HG02588 (cell line): Measurements from ENCODE around the gene SPOCK3.

Experiments
- ATAC-seq: cut with Tn5 transposase; IDR thresholded peaks from one replicate; pipeline ENCODE4 v1.9.1; 2021; ENCODE audit warnings: mild to moderate bottlenecking, moderate library complexity; ENCODE audit not compliant: unreplicated experiment

The SPOCK3 gene

DNA sequence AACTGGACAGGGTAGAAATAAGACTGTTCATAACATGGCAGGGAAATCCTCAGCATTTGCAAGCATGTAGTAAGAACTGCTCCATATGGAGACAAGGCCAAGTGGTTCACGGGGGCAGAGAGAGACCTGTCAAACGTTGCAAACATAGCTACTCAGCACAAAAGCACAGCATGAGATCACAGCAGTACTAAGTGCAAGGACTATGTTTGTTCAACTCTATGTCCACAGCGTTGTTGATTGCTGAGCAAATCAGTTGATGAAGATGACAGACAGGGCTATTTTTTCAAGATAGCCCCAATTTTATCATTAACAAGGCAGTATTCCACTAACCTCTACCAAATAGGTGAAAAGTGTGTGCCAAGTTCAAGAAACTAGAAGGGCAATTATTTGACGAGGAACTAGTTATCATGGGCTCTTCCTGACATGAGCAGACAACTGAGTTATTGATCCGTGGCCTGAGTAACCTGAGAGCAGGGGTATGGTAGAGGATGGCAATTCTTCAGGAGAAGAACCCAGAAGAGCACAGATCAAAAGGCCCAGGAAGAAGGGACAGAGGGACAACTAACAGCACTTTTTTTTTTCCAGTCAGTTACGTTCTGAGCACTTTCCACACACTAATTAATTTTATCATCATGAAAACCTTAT, 57.4 kb downstream of the SPOCK3 start:
- ATAC-seq = no peak

DNA sequence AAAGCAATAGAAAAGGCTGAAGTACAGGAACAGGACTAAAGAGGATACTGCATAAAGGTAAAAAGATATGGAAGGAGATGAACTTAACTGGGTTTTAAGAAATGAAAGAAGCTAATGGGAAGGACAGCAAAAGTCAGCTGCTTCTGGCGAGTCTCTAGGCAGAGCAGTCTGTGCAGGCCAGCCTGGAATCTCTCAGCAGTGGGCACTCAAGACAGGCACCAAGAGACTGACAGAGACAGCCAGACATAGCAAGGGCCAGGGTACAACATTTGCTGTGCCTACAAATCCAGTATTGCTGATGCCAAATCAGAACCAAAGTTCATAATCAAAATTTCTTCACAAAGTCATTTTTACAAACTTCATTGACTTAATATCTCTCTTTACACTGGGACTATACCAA, 62.4 kb downstream of the SPOCK3 start:
- no peak for ATAC-seq

DNA sequence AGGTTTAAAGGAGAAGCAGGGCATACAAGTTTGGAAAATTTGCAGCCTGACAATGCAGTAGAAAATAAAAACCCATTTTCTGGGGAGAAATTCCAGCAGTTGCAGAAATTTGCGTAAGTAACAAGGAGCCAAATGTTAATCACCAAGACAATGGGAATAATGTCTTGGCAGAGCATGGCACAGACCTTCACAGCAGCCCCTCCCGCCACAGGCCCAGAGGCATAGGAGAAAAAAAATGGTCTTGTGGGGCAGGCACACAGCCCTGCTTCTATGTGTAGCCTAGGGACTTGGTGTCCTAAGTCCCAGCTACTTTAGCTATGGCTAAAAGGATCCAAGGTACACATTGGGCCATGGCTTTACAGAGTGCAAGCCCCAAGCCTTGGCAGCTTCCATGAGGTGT, 65.7 kb downstream of the SPOCK3 start:
- ATAC-seq = no peak

DNA sequence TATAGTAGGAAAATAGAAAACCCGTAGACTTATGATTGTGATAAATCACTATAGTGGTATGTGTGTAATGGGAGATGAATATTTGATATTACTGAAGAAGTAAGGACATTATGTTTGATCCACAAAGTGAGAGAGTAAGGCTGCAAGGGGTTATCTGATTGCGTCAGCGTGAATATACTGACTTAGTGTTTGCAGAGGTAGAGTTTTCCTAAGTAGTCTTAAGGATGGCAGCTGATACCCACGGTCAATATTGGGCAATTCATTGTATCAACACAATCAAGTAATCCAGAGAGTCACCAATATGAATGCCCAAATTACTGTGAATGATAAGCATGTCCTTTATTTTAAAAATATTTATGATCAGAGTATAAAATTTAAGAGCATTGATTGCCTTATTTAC, 83.7 kb downstream of the SPOCK3 start:
- ATAC-seq = no peak

DNA sequence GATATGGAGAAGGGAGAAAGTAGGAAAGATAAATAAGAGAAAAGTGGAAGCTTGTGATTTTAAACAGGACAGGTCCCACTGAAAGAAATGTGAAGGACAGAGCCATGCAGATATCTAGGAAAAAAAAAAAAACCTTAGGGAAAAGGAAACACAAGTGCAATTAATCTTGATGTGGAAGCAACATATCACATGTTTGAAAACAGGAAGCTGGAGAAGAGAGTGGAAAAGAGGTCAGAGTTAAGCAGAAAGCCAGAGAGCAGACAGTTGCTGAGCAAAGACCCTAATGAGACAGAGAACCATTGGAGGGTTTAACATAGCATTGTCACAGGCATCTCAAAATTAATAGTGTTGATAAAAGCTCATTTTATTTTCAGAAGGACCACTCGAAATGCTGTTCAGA, 89.7 kb downstream of the SPOCK3 start:
- no peak for ATAC-seq

DNA sequence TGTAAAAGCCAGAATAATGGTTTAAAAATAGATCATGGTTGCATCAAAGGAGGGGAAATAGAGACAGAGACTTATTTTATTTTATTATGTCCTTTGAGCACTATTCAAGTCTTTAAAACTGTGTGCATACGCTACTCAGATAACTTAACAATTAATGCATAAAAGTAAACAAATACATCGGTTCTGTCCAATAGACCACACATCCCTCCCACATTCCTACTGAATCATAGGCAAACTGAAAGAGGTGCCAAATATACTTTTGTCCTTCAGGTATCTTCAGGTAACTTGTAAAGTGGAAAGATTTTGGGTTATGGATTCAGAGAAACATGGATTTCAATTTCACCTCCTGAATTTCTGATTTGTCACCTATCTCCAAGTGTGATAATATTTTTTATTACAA, 91.3 kb downstream of the SPOCK3 start:
- no peak for ATAC-seq

DNA sequence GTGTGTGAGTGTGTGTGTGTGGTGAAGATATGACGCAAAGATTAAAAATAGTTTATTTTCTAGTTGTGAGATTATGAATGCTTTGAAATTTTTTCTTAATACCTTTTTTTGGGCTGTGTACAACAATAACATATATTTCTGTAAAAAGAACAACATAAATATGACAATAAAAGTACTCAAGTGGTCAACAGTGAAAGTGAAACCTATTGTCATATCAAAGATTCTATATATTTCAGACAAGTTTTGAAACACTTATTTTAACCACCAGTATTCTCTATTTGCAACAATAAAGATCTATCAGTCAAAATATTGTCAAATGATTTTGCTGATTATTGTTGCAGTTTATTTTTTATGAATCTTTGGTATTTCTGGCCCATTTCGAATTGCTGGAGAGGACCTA, 98.0 kb downstream of the SPOCK3 start:
- ATAC-seq = no peak

DNA sequence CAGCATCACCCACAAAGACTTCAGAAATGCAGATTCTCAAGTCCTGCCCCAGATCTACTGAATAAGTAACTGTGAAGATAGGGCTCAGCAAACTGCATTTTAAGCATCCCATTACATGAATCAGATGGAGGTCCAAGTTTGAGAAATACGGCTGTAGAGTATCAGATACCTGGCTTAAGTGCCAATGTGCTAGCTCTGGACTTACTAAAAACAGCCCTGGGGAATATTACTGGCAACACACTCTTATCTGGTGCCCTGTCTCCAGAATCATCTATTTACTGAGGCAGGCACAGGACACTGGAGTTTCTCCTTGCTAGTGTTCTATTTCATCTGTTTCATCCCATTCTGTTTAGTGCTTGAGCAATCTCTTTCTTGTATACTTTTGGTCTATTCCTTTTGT, 105.1 kb downstream of the SPOCK3 start:
- ATAC-seq = no peak

DNA sequence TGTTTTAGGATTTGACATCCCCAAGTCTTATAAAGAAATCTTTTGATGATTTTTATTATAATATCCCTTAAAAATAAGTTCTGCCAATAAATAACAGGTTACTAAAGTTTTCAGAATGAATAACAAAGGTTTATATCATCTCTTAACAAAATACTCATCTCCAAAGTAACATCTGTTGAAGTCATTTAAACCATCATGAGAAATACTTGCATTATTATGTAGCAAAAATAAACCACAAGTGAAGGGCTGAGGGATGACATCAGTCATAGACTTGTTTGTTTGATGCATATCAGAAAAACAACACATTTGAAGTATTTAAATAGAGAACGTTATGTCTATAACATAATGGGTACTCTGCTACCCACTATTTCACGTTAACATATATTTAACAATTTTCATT, 114.9 kb downstream of the SPOCK3 start:
- ATAC-seq = no peak

DNA sequence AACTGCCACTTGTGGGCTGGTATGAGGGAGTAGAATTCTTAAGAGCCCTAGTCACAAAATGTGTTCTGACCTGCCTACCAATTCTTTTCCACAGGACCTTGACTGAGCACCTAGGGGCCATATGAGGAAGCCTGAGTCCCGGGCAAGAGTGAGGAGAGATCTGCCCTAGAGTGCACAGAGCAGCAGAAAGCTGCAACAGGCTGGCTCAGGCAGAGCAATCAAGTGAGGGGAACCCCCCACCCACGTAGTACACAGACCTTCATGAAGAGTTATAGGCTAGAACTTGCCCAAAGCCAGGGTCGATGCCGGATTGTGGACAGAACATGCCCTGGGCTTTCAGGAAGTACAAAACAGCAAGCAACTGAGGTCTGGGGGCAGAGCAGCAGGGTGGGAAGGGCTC, 117.0 kb downstream of the SPOCK3 start:
- no peak for ATAC-seq

DNA sequence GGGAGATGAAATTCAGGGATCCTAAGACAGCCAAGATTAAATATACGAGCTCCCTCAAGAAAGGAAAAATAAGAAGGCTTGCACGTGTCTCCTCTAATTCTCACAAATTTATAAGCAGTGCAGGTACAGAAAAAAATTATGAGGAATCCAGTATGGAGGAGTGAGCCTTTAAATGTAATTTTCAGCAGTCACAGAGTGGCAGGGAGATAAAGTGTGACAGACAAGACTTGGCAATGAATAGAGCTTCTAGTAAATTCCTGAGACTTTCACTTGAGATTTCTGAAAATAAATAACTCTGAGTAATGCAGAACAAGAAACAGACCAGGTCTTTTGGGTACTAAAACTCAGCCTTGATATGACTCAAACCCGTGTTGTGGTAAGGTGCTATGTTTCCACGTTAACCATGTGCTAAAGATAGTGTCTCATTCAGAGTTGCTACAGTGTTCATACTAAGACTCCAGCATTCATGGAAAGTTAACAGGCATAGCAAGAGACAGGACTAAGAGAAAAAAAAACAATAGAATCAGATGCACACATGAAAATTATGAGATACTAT, 119.8 kb downstream of the SPOCK3 start:
- ATAC-seq = no peak

DNA sequence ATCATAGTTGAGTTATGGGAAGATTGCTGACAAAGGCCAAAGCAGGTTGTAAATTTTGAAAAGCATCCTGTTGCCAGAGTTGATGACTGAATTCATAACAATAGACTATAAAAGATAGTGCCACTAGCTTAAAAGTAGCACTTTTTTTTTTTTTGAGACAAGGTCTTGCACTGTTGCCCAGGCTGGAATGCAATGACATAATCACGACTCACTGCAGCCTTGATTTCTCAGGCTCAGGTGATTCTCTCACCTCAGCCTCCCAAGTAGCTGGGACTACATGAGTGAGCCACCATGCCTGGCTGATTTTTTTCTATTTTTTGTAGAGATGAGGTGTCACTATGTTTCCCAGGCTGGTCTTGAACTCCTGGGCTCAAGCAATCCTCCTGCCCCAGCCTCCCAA, 122.7 kb downstream of the SPOCK3 start:
- no peak for ATAC-seq

DNA sequence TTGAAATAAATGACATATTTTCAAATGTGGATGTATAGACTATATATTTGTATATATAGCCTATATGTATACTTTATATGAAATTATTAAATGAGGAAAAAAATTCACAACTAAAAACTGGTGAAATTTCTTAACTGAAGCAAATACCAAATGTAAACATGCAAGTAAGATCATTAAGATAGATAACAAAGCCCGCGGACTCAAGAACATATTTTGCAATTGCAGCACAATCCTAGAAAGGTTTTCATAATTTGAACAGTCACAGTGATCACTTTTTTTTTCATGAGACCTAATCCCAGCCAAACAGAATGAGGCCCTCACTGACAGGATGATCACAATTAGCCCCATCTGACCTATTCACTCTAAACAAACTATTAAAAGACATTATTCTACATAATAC, 123.2 kb downstream of the SPOCK3 start:
- ATAC-seq = no peak

DNA sequence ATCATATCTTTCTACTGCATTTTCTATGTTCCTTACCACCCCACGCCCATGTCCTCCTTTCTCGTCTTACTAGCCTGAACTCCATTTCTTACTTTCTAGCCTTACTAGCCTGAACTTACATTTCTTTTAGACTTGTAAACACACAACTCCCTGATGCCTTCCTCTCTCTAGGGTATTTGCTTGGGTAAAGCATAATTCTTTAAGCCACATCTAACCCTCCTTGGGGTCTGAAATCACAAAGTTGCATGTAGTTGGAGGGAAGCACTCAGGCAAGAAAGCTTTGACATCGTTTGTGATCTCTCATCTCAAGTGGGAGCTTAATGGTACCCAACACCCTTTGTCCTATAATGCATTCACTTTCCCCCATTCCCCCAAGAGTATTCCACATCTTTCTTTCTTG, 124.4 kb downstream of the SPOCK3 start:
- no peak for ATAC-seq

DNA sequence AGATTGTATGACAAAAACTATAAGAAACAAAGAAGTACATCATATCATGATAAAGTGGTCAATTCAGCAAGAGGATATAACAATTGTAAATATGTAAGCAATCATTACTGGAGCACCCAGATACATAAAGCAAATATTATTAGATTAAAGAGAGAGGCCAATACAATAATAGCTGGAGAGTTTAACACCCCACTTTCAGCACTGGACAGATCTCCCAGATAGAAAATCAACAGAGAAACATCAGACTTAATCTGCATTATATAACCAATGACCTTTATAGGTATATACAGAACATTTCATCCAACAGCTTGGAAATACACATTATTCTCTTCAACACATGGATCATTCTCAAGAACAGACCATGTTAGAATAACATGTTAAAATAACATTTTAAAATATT, 128.4 kb downstream of the SPOCK3 start:
- no peak for ATAC-seq

DNA sequence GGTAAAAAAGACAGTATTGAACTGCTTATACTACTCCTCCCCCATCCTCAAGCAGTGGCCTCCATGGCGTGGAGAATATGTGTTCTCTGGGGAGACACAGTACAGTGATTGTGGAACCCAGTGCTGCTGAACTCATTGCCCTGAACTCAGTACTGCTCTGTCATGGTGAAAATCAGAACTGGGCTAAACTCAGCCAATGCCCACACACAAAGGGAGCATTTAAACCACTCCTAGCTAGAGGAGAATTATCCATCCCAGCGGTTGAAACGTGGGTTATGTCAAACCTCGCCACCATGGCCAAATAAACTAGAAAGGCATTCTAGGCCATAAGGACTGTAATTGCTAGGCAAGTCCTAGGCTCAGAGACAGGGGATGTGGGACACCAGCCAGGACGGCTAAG, 131.8 kb downstream of the SPOCK3 start:
- no peak for ATAC-seq

DNA sequence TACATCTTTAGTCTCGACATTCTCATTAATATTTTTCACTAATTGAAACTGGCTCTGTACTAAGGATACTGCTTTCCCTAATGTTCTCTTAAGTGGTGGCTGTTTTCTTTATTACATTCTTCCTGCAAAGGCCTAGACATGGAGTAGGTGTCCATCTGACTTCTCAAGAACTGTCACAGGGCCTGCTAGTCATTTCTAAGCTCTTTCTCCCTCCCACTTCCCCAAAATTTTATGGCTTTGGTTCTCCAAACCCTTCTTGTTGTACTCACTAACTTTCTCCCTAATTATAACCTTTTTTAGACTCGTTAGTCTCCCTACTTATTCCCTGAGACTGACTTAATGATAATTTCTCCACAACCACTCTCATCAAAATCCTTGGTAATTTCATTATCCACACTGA, 133.3 kb downstream of the SPOCK3 start:
- no peak for ATAC-seq

DNA sequence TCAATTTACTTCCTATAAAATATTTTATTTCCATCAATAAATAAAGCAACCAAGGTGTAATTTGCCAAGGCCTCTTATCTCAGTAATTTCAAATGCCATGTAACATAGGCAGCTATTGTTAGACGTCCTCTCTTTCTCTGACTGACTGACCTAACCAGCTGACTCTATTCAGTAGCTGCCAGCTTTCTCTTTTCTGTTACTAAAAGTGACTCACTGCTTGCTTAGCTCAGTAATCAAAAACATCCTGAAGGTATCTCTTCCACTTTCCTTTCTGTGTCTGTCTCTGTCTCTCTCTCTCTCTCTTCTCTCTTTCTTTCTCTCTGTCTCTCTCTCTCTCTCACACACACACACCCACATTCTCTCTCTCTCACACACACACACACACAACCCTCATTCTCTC, 134.2 kb downstream of the SPOCK3 start:
- ATAC-seq = no peak

DNA sequence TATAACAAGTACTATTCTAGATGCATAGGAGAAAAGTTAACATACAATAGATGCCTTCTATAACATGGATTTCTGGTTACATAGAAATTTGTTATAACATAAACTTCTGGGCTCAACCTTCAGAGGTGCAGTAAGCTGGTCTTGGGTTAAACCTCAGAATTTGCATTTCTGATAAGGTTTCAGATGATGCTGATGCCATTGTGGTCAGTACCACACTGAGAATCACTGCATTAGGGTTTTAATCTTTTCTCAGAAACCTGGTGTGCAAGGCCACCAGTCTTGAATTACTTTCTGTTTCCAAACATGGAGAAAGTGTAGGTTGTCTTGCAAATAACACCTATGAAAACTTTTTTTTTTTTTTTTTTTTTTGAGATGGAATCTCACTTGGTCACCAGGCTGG, 146.2 kb downstream of the SPOCK3 start:
- no peak for ATAC-seq

DNA sequence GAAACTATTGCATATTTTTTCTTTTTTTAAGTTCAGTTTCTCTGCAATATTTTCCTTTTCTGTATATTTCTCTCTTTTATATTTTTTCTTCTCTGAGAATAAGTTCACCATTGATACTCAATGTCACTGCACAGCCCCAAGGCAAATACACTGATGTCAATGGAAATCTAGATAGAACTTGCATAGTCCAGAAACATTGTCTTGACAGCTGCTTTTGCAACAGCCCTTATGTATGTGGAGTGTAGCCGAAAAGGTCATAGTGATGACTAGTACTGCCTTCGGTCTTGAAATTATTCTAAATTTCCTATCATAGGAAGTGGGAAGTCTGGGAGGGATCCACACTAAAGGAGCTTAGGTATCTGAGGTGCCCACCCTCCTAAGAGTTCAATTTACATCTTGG, 150.0 kb downstream of the SPOCK3 start:
- no peak for ATAC-seq

DNA sequence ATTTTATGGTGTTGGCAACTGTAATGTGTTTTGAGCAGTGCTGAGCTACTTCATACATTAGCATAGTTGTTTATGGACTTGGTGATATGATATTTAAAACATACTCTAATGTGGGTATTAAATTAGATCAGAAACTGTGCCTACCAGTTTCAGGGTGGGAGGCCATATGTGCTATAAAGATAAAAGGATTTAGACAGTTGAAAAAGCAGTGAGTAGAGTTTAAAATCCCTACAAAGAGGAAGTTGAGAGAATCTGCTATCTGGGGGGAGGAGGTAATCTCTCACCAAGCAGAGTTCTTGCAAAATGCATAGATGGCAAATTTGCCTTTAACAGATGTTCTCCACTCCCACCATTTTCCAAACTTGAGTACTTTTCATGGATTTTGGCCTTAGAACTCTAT, 154.5 kb downstream of the SPOCK3 start:
- no peak for ATAC-seq

DNA sequence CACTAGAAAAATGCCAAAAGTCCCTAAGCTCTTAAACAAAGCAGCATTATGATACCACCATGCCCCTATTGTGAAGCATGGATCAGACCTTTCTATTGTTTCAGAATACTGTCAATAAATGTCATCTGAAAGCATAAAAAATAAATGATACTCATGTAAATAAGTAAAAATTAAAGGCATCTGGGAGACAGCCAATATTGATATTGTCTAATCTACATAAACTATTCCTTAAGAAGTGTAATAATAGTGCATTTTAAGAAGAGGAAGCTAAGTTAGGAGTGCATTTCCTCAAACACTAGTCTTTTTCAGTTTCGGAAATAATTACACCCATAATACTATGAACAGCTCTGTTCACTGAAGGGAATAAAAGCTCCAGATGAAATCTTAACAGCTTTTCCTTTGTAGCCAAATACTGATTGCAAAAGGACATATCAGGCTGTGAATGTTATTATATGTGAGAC, 181.6 kb downstream of the SPOCK3 start:
- no peak for ATAC-seq

DNA sequence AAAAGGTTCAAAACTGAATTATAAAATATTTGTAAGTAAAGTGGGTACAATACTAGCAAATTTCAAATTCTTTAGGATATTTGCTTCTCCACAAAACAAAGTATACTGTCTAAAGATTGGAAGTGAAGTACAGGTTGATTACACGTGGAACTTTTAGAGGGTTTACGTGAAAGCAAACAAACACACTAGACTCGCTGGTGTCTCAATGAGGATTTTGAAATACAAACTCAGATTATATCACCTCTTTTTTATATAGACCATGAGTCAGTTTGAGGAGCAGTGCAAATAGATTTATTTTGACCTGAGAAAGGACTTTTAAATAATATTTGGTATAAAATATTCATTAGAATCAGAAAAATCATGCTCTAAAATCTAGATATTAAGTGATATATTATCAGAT, 185.0 kb downstream of the SPOCK3 start:
- ATAC-seq = no peak
